GM21717 (cell line): ENCODE results near the gene MYD88.

Source experiments
- ATAC-seq: cut with Tn5 transposase; IDR thresholded peaks from one replicate; pipeline ENCODE4 v1.9.1; 2021; ENCODE audit warnings: mild to moderate bottlenecking, moderate library complexity; ENCODE audit not compliant: unreplicated experiment

Gene MYD88

DNA sequence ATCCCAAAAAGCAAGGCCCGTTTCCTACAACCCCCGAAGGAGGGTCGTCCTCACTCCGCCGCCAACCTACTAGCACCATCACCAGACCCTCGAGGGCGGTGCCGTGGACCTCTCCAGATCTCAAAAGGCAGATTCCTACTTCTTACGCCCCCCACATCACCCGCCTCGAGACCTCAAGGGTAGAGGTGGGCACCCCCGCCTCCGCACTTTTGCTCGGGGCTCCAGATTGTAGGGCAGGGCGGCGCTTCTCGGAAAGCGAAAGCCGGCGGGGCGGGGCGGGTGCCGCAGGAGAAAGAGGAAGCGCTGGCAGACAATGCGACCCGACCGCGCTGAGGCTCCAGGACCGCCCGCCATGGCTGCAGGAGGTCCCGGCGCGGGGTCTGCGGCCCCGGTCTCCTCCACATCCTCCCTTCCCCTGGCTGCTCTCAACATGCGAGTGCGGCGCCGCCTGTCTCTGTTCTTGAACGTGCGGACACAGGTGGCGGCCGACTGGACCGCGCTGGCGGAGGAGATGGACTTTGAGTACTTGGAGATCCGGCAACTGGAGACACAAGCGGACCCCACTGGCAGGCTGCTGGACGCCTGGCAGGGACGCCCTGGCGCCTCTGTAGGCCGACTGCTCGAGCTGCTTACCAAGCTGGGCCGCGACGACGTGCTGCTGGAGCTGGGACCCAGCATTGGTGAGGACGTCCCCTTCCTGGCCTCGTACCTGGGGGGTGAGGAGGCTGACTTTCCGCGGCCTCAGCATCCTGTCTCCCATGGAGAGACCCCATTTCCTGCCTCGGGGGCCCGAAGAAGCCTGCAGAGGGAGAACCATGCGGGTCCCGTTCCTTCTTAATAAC lies at the start of gene MYD88:
MYD88 (plus strand) TSS at position 313 of the 842 bp plus-strand sequence; CDS start at position 353, 40 bp downstream.
- peak; percentile 42 for ATAC-seq

DNA sequence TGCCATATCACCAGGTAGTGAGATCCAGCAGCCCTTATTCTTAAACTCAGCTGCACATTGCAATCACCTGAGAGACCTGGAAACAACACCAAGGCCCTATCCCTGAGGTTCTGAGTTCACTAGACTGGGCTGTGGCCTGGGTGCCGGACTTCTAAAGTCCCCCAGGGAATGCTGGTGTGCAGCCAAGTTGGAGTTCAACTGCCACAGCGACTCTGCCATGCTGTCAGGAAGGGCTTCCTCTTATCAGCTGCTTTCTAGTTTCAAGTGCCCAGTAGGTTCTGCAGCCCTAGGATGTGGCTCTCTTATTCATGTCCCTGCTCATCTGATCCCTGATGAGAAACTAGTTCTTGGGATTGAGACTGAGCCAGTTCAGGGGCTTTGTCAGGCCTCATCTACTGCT lies 49.3 kb upstream of the MYD88 start:
- ATAC-seq: no peak

DNA sequence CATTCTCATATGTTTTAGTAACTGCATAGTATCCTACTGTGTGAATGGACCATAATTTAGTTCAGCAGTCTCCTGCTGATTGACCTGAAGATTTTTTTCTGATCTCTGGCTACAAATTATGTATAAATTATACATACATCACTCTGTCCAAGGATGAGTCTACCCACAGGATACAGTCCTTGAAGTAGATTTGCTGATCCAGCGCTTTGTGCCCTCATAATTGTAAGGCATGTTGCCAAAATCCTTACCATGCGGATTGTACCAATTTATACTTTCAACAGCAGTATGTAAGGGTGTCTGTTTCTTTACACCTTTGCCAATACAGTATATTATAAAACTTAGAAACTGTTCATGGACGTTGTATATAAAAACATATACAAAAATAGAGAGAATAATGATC lies 48.0 kb upstream of the MYD88 start:
- ATAC-seq: no peak

DNA sequence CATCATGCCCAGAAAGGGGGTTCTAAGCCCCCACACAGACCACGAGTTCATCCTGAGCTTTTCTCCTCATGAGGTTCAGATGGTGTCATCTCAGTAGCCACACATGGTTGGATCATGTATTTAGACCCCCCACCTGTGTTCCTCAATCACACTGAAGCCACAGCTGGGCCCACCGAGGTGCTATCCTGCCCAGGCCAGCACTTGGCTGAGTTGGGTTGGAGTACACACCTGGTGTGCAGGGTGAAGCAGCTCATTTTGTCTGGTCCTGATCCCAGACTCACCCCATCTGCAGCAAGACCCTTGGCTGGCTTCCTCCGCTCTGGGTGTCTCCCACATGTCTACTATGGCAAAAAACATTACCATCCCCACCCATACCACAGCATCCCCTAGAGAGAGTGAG lies 43.5 kb upstream of the MYD88 start:
- no peak for ATAC-seq

DNA sequence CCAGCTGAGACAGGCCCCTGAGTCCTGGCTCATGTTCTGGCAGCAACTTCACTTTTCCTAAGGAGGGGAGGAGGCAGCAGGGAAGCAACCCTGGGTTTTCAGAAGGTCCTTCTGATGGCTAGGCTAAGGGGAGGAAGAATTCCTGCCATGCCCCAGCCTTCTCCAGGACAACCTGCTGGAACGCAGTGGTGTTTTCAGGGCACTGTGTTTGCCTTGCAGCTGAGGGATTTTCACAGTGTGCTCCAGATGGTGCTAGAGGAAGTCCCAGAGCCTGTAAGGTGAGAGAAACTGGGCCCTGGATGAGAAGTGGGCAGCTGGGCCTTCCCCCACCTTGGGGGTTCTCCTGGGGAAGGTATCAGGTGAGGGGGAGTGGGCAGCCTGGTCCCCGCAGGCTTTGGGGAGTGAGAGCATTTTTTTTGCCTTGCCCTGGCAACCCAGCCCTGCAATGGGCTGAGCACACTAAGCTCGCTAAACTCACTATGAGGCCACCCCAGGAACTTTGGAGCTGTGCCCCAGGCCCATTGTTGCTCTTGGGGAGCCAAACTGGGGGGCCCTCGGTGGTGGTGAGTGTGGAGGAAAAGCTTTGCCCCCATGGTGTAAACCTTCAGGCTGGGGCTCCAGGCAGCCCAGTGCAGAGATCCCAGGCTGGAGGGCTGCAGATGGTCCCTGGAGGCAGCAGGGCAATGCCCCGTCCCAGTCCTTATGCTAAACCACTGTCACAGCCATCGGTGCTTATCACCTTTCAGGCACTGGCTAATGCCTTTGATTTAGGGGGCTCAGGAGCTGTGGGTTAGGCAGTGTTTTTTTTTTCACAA lies 42.6 kb upstream of the MYD88 start:
- ATAC-seq: no peak

DNA sequence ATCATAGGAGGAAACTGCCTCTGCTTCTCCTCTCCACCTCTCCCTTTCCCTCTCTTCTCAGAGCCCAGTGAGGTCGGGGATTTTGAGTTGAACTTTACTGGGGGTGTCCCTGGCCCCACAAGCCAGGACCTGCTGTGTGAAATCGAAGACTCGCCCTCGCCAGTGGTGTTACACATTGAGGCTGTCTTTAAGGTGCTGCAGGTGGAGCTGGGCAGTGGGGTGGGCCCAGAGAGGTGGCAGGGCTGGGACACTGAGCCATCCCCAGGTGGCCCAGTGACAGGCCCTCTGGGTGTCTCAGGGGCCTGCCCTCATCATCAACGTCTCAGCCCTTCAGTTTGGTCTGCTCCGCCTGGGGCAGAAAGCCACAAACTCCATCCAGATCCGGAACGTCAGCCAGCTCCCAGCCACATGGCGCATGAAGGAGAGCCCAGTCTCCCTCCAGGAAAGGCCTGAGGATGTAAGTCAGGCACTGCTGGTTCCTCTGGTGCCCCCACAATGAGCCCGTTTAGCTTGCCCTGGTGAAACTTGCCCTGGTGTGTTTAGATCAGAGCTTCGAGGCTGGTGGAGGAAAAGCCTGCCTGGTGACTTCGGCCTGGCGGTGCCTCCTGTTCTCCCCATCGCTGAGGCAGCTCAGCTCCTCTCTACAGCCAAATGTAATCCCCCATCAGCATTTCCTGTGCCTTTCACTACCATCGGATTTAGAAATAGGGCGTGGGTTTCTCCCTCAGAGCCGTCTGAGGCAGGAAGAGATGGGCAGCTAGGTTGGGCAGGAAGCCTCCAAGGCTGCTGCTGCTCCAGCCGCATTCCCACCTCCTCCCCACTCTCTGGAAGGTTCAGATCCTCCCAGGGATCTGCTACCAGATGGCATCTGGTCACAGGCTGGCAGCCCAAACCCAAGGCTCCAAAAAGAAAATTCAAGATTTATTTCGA lies 40.8 kb upstream of the MYD88 start:
- ATAC-seq: no peak

DNA sequence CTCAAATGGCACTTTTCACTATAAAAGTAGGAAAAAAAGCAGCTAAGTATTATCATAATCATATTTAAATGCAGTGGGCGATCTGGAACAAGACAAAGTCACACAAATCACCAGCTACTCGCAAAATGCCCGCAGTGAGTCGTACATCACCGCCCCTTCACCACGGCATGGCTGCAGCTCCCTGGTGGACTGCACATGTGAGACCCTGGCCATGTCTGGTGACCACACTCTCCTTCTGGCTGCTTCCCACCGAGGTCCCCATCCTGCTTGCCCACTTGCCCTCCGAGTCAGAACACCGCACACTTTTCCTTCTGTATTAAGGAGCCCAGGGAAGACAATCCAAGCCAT lies 40.1 kb upstream of the MYD88 start:
- no peak for ATAC-seq

DNA sequence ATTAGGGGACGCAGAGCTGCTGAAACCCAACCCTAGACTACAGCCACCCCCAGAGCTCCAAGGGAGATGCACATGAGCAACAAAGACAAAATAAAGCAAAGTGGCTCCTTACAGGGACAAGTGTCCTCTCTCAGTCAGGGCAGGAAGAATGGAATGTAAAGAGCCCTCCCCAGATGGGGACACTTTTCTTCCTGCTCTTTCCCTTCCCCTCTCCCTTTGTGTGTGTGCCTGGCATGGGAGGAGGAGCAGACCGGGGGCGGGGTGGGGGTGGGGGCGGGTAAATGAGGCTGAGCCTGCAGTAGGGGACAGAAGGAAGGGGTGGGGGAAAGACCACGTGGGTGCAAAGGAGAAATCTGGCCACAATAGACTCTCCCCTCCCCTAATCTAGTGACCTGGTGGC lies 38.9 kb upstream of the MYD88 start:
- no peak for ATAC-seq

DNA sequence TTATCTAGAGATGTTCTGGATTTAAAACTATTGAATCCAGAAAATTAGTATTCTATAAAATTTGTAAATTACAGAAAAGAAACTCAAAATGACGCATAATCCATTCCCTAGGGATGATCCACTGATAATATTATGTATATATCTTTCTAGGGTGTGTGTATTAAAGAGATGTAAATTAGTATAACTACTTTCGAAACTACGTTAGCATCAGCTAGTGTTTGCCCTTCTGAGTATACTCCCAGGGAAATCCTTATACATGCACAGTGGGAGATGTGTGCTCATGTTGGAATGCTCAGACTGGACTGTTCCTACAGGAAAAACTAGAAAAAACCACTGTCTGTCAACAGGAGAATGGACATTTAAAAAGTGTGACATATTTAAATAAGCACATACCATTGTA lies 38.0 kb upstream of the MYD88 start:
- no peak for ATAC-seq

DNA sequence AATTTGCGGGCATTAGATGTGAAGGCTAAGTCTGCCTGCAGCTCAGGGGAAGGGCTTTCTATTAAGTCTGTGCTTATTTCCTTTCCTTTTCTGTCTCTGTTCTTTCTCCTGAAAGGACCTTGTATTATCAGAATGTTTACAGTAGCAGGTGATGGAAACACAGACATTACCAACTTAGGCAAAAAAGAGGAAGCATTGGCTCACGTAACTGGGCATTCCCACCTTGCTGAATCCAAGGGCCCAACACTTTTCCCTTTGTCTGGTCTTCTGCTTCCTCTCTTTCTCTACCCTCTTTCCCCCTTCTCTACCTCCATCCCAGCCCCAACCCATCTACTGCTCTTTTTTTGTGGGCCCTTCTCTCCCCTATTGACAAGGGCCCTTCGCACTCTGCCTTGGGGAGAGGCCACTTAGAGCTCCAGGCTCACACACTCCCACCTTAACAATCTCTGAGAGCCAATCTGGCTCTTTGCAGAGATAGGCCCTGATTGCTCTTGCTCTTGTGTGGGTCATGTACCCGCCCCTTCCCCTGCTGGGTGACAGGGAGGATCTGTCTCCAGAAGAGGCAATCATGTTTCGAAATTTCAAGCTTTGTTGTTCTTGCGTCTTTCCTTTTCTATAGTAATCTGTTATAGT lies 36.5 kb upstream of the MYD88 start:
- ATAC-seq: no peak

DNA sequence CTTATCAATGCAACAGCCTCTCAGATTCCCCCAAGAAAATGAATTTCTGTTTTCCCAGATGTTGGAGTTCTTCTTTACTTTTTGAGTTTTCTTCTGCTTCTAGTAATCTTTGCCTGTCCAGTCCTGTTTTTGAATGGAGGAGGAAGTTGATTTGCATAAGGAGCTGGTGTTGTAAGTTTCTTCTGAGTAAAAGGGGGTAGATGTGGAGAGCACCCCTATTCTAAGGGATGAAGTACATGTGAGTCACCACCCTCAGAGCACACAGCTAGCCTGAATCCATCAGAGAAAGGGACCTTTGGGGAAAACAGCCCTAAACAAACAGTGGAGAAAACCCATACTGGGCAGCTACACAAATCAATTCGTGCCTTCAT lies 36.0 kb upstream of the MYD88 start:
- no peak for ATAC-seq

DNA sequence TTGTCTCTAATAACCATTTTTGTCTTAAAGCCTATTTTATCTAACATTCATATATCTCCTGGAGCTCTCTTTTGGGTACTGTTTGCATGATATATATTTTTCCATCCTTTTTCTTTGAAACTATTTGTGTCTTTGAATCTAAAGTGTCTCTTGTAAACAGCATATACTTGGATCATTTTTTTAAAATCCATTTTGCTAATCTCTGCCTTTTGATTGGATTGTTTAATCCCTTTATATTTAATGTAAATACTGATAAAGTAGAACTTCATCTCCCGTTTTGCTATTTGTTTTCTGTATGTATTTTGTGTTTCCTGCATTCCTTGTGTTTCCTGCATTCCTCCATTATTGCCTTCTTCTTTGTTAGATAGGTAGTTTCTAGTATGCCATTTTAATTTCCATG lies 32.9 kb upstream of the MYD88 start:
- no peak for ATAC-seq

DNA sequence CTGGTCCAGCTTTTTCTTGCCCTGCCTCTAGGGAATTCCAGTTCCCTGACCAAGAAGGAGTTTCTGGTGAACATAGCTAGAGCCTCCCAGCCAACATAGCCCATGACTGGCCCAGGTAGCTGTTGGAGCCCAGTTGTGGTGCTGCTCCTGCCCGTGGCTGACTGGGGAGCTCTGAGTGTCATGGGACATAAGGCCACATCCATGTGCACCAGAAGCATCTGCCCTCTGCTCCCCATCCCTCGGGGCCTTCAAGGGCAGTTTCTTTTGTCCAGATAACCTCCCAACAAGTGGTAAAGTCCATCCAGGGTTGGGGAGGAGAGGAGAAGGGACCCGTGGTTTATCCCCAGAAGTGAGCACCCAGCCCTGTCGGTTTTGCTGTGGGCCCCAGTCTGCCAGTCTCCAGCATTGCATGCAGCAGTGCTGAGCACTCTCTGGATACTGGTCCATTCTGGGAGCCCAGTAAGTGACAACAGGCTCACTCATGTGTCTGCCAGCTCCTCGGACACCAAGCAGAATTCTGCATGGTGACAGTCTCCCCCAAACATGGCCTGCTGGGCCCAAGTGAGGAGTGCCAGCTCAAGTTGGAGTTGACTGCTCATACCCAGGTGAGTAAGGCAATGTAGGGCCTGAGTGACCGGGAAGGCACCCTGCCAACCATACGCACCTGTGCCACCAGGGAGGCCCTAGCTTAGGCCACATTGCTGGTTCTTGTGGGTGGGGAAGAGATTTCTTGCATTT lies 30.4 kb upstream of the MYD88 start:
- no peak for ATAC-seq

DNA sequence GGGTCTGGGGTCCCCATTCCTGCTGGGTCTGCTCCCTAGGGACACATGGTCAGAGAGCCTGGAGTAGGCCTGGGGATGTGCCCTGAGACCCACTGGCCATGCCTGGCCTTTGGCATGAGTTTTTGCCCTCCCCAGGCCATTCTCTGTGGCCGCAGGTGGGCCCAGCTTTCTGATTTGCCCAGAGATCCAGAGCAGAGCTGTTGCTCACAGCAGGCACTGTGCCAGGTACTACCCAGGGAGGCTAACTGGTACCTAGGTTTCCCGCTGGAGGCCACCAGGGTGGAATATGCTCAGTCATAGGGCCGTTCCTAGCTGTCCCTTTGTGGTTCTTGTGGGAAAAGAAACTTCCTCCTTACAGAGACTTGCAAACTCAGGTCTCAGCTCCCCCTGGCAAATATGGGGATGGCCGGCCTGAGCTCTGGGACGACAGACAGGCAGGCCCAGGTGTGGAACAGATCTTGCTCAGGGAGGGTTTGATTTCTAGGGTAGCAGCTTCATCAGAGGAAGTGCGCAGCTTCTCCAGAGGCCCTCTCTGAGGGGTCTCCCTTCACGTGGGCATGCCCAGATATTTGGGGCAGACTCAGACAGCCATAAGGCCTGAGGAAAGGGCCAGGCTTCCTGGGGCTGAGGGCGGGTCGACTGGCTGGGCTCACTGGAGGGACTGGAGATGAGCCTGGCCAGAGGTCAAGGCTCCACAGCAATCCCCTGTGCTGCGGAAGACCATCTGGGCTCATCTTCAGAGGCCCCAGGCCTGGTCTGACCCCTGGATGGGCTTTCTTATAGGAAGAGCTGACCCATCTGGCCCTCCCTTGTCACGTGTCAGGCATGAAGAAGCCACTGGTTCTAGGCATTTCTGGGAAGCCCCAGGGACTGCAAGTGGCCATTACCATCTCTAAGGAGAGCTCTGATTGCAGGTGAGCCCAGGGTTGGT lies 29.5 kb upstream of the MYD88 start:
- ATAC-seq: no peak

DNA sequence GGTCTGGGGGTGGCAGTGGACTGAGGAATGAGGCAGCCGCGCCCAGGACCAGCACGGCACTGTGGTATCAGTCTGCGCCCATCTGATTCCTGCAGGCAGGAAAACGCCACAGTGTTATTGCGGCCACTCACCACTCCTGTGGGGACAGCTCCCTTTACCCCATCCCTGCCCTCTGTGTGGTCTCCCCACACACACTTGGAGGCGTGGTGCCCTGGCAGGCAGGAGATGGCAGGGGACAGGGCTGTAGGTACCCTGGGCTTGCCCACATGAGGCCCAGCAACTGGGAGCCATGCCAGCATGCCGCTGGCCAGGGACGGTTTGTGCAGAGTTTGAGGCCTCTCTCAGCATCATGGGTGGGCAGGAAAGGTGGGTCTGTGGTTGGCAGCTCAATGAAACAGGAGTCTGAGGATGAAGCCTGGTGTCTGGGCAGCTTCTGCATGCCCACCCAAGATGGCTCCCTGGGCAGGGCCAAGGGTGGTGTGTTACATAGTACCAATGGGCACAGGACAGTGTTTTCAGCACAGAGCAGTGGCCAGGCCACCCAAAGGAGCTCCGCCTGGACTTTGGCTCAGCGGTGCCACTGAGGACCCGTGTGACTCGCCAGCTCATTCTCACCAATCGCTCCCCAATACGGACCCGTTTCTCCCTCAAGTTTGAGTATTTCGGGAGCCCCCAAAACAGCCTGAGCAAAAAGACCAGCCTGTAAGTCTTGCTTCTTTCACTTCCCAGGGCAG lies 28.7 kb upstream of the MYD88 start:
- ATAC-seq: no peak

DNA sequence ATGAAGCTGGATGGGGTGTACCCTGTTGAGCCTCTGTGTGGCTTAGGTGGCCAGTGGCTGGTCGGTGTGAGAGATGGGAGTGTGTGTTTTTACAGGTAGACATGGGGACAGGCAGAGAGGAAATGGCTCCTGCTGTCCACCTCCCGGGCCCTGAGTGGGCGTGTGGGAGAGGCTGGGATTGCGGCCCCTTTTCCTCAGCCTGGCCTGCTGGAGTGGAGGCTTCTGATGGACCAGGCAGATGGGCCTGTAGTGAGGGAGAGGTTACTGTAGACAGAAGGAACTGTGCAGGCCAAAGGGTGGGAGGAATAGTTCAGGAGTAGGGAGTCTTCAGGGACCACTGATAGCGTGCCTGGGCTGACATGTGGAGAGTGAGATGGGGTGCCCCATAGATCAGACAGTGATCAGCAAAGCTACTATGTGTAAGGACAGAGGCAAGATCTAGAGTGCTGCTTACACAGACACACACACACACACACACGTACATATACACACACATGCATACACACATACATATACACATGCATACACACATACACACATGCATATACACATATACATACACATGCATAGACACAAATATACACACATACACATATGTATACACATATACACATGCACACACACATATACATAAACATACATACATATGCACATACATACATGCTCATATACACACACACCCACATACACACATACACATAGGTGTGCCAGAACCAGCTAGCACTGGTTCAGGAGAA lies 28.0 kb upstream of the MYD88 start:
- no peak for ATAC-seq

DNA sequence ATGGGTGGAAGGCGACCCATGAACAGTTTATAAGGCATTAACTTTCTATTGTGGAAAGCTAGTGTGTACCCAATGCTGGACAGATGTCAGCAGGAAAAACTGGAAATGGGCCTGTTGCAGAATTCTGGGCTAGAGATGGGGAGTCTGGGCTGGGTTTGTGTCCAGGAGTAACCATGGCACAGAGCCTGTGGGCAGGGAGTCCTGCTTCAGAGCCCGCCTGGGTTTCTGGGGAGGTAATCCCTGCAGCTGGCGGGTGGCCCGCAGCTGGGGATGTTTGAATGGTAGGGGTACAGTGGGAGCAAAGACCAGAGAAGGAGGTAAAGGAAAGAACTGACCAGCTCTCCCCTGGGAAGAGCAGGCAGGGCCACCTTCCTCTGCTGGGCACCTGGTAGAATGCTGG lies 27.3 kb upstream of the MYD88 start:
- no peak for ATAC-seq
